Measurements from ENCODE around the gene STOX1.
A peak's percentile ranks its signal among the peaks of the same experiment; 100 is the strongest.
"Not testable (repeated sequence)": the region's sequence is repeated elsewhere in the genome, so short reads cannot be mapped to it uniquely, and the experiment has no call there.

Gene STOX1

DNA sequence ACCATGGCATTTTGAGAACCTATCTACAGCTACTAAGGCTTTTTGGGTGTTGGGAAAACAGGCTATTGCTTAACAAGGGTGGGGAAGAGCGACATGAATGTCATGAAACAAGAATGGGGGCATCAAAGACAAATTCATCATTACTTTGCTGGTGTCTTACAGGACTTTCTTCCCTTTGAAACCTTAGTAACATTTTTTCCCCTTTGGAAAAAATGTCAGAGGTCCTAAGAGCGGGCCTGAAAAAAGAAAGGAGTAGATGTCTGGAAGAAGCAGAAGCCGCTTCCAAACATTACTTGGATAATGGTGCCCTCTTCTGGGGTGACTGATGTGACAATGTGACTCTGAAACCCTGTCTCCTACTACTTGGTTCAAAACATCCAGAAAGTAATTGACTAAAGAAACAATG lies 70.0 kb downstream of the STOX1 start:
- DNase-seq, result peak; percentile 19 to 33

DNA sequence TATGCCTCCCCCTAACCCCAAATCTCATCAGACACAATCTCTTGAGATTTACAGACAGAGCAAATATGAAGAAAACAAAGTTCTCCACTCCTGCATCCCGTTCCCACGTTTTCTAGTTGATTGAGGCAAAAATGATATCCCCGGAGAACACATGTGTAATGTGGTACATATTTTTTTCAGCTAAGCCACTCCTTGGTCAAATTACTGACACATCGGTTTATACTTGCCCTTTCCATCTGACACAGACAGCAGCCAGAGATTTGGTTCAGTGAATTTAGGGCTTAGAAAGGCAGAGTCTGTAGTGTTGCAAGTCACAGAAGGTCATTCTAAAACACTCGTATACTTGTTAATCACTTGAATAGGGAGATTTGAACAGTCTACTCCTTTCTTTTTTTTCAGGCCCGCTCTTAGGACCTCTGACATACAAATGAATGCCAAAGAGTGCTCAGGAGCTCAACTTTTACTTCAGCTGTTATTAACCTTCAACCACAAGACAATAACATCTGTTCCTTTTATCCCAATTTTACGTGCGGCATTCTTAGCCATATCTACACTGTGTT lies 71.9 kb downstream of the STOX1 start:
- DNase-seq, result no peak

DNA sequence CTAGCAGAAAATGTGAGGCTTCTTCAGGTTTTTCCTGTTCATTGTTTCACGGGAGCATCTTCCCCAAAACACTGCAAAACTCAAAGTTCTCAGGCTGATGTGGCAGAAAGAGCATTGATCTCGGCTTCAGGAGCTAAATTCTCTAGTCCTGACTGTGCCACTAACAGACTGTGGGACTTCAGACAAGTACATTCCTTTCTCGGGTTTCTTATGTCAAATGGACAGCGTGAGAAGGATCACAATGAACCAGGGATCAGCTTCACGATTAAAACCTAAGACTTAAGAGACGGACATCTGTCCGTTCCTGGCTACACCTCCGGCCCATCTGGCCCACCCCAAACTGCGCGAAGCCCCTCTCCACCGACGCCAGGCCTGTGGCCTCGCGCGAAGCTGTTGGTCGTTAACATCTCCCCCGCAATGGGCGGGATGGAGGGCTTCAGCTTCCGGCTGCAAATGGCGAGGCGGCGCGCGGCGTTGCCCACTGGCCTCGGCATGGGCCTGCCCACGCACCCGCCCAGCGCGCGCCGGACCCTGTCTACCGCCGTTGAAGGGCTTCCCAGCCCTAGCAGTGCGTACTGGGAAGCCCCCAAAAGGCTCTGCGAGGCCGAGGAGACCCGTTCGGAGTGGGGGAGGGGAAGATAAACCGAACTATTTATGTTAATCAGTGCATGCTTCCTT lies 73.2 kb downstream of the STOX1 start:
- DNase-seq, result no peak

DNA sequence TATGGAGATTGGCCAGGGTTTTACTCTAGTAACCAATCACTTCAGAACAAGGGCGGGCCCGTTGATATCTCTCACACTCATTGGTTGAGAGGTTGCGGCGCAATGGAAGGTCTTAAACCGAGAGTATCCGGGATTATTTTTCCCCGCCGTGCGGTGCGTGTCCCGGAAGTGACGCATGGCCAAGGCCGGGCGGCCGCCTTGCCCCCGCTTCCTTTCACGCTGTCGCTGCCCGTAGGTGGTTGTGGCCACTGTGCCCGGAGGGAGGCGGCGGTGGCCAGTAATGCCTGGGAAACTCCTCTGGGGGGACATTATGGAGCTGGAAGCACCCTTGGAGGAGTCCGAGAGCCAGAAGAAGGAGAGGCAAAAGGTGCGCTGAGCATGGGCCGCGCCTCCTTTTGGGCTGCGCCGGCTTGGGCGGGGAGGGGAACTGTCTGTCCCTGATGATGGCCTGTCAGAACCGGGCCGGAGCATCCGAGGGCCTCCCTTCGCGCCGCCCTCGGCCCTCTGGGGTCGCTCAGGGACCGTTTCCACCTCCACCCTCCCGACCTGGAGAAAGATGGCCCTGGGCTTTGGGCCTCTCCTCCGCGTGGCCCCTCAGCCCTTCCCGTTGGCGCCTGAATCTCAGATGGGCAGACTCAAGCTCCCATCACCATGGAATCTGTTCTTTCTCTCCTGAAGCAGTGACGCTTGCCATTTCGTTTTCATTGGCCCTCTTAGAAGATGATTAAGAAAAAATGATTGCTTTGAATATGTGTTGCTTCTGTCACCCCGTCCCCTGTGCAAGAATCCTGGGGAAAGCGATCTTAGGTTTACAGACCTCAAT lies 74.0 kb downstream of the STOX1 start, which contains the start of gene DDX50:
DDX50 (plus strand) TSS at position 211 of the 823 bp plus-strand sequence; CDS start at position 281, 70 bp downstream.
- DNase-seq, result peak; percentile 97 to 98

DNA sequence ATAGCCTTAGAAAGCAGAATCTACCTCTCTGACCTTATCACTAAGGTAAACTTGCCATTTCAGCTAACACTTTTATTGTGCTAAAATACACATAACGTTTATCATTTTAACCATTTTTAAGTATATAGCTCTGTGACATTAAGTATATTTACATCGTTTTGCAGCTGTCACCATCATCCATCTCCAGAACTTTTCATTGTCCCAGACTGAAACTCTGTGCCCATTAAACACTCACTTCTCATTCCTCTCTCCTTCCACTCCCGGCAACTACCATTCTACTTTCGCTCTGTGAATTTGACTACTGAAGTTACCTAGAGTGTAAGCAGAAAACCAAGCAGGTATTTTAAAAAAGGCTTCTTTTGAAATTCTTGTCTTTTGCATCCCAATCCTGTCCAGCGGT lies 75.1 kb downstream of the STOX1 start:
- DNase-seq, result no peak

DNA sequence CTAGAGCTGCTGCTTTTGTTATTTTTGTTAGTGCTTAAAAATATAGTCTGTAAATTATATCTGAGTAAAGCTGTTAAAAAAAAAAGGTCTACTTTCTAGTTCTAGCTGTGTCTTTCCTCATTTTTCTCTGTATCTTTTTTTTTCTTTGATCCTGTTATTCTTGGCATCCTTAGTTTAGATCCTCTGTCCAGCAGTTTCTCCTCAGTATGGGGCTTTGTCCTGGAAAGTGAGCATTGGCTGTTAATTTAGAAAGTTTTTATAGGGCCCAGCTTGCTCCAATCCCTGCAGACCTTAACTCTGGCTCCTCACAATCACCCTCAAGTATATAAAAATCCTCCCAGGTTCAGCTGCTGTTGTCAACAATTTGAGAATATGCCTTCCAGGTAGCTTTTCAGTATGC lies 97.3 kb downstream of the STOX1 start:
- DNase-seq, result no peak

DNA sequence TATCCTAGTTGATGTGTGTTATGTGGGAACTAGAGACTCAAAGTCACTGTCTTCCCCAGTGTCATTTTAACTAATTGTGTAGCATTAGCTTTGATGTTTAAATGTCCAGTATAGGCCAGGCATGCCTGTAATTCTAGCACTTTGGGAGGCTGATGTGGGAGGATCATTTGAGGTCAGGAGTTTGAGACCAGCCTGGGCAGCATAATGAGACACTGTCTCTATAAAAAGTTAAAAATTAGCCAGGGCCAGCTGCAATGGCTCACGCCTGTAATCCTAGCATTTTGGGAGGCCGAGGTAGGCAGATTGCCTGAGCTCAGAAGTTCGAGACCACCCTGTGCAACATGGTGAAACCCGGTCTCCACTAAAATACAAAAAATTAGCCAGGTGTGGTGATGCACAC lies 98.2 kb downstream of the STOX1 start:
- no peak for DNase-seq

DNA sequence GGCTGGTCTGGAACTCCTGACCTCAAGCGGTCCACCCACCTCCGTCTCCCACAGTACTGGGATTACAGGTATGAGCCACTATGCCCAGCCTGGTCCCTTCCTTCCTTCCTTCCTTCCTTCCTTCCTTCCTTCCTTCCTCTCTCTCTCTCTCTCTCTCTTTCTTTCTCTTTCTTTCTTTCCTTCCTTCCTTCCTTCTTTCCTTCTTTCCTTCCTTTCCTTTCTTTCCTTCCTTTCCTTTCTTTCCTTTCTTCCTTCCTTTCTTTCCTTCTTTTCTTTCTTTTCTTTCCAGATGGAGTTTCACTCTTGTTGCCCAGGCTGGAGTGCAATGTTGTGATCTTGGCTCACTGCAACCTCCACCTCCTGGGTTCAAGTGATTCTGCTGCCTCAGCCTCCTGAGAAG lies 101.8 kb downstream of the STOX1 start:
- DNase-seq, result not testable (repeated sequence)

DNA sequence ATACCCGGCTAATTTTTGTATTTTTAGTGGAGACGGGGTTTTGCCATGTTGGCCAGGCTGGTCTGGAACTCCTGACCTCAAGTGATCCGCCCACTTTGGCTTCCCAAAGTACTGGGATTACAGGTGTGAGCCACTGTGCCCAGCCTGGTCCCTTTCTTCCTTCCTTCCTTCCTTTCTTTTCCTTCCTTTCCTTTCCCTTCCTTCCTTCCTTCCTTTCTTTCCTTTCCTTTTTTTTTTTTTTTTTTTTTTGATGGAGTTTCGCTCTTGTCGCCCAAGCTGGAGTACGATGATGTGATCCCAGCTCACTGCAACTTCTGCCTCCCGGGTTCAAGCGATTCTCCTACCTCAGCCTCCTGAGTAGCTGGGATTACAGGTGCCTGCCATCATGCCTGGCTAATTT lies 102.6 kb downstream of the STOX1 start:
- DNase-seq, result not testable (repeated sequence)

DNA sequence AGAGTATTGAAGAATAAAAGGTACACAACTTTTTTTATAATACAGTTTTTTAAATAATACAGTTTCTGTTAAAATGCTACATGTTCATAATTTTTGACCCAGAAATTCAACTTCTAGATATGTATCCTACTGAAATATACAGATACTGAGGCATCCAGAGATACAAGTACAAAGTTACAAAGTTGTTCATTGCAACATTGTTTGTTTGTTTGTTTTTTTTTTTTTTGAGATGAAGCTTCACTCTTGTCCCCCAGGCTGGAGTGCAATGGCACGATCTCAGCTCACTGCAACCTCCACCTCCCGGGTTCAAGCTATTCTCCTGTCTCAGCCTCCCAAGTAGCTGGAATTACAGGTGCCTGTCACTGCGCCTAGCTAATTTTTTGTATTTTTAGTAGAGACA lies 105.5 kb downstream of the STOX1 start:
- DNase-seq, result not testable (repeated sequence)

DNA sequence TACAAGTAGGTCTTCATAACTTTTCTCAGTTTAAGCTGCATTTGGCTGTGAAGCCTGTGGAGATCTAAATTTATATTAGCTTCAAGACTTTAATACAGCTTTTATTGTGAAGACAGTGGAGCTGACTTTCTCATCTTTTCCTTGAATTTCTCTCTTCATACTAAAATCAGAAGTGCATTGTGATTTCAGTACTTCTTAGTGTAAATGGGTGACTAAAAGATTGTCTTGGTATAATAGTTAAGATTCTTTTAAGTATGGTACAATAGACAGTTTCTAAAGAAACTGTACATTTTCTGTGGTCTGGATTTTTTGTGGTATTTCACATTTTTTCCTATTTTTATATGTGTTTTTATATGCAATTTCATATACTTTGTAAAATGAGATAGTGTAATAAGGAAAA lies 107.7 kb downstream of the STOX1 start:
- DNase-seq, result no peak

DNA sequence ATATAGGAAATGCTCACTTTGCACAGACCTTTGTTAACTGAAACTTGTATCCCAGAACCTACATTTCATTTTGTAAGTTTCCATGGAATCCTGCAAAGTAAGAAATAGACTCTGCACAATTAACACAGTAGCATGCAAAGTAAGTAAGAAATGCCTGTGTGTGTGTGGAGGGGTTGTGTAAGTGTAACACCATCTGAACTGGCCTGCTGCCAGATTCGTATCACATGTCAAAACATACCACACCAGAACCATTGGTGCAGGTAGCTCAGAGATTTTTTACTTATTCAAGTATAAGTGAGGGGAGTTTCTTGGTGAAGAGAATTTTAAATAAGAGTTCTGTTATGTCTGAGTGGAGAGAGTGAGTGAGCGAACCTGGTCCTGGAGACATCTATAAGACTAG lies 110.8 kb downstream of the STOX1 start:
- no peak for DNase-seq

DNA sequence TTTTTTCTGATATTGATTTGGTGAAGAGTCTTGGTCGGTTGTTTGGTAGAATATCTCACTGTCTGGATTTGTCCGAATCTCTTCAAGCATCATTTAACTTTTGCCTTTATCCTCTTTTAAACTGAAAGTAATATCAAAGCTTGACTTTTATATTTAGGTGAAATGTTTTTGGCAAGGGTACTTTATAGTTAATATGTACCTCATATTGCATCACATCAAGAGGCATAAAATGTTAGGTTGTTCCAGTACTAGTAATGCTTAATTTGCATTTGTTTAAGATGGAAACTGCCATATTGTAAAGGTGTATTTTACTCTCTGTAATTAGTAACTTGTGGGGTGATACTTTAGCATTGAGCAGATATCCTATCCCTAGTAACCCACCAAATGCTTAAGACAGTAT lies 111.6 kb downstream of the STOX1 start:
- no peak for DNase-seq

DNA sequence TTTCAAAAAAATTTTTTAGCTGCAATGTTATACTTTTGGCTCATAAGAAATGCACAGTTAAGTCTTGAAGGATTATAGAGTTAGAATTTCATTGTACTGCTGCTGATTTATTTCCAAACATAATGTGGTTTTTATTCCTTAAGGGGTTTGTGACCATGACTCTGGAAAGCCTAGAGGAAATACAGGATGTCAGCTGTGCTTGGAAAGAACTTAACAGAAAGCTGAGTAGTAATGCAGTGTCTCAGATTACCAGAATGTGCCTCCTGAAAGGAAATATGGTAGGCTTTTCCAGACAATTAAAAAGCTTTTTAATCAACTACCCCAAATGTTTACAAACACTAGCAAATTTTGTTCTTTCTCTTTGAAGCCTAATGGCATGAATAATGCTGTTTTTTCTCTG lies 113.6 kb downstream of the STOX1 start:
- DNase-seq, result not testable (repeated sequence)

Measured in NCI-H2081 (cell line).